ENCODE measurements around the gene CYTH4.
"Not testable (repeated sequence)": the region's sequence is repeated elsewhere in the genome, so short reads cannot be mapped to it uniquely, and the experiment has no call there.

The CYTH4 gene

DNA sequence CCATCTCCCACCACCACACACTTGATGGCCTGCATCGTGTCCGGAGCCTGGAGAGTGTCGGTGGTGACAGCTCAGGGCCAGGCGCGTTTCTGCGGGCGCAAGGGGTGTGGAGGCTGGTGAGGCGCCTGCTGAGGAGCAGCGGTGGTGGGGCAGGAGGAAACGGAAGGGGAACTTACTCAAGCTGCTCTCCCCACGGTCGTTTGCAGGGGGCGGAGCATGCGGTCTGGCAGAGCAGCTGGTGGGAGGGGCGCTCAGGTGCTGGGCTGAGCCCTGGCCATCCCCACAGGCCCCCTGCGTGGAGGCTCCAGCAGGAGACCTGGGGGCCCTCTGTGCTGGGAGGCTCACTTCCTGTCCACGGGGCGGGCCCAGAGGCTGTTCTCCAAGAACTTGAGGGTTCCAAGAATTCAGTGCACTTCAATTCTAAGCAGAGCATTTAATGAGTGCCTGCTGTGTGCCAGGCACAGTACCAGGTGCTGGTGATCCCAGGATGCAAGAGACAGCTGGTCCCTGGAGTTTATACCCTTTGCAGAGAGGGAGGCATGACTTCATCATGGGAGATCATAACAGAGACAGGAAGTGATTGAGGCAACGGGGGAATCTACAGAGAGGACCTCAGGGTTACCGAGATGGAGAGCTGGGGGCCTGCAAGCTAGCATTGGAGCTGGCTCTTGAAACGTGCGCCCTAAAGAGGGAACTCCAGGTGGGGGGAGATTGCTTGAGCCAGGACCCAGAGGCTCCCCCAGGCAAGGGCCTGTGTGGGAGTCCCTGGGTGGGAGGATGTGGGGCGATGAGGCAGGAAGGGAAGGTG lies 38.0 kb upstream of the CYTH4 start, which contains the start of gene RAC2:
RAC2 (minus strand) TSS at position 156 of the 808 bp plus-strand sequence; CDS start at position 35, 121 bp downstream.
- no peak for TF ChIP-seq CTCF (IDR thresholded peaks at IDR 0.05; ENCODE audit: extremely low read depth, missing control alignments)
- DNase-seq (ENCODE audit: low spot score), result peak; percentile 80

- peak; percentile 47 for DNase-seq (ENCODE audit: low spot score)
- TF ChIP-seq CTCF (IDR thresholded peaks at IDR 0.05; ENCODE audit: extremely low read depth, missing control alignments), result no peak
Measured at GRCh38 chr22:37244922-37245722, 37.2 kb upstream of the CYTH4 start.

GRCh38 chr22:37245740-37246139 lies 36.6 kb upstream of the CYTH4 start:
- no peak for TF ChIP-seq CTCF (IDR thresholded peaks at IDR 0.05; ENCODE audit: extremely low read depth, missing control alignments)
- DNase-seq (ENCODE audit: low spot score), result no peak

- TF ChIP-seq CTCF (IDR thresholded peaks at IDR 0.05; ENCODE audit: extremely low read depth, missing control alignments), result no peak
- DNase-seq (ENCODE audit: low spot score), result no peak
Measured at GRCh38 chr22:37248251-37248650, 34.1 kb upstream of the CYTH4 start.

- TF ChIP-seq CTCF (IDR thresholded peaks at IDR 0.05; ENCODE audit: extremely low read depth, missing control alignments), result no peak
- no peak for DNase-seq (ENCODE audit: low spot score)
Measured at GRCh38 chr22:37249986-37250385, 32.3 kb upstream of the CYTH4 start.

GRCh38 chr22:37251836-37252235 lies 30.5 kb upstream of the CYTH4 start:
- DNase-seq (ENCODE audit: low spot score), result not testable (repeated sequence)

DNA sequence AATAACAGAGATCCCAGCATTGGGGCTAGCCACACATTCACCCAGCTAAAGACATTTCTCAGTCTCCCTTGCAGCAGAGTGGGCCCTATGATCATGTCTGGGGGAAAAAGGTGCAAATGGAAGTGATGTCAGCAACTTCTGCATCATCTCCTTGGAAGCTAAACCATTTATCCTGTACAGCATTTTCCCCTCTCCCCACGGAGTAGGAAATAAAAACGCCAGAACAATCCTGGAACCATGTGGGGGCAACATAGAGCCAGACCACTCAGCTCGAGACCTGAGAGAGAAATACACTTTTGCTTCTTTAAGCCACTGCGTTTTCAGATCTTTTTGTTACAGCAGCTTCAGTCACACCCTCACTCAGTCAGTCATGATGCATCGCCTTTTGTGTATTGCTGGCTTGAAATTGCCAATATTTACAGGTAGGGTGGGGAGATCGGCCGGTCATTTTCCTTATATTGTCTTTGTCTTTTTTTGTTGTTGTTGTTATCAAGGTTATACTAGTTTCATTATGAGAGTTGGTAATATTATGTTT lies 29.1 kb upstream of the CYTH4 start:
- TF ChIP-seq CTCF (IDR thresholded peaks at IDR 0.05; ENCODE audit: extremely low read depth, missing control alignments), result no peak
- DNase-seq (ENCODE audit: low spot score), result no peak
